SK-N-SH (cell line): ENCODE measurements around the gene PORCN.

Experiments
- CTCF ChIP-seq: fragments of 200-600 bp; sonication (generic); IDR thresholded peaks from 2 replicates; pipeline ENCODE4 v1.6.1; 2017; ENCODE audit warnings: antibody characterized with exemption, mild to moderate bottlenecking, moderate library complexity
- JUND ChIP-seq: IDR thresholded peaks from 2 replicates; pipeline ENCODE4 v1.4.0; 2012
- MXI1 ChIP-seq: IDR thresholded peaks from 2 replicates; pipeline ENCODE4 v1.6.1; 2012; ENCODE audit warnings: mild to moderate bottlenecking, low read depth, low read length, improper control_type of control experiment
- RAD21 ChIP-seq: IDR thresholded peaks from 2 replicates; pipeline ENCODE4 v1.6.1; 2012; ENCODE audit warnings: mild to moderate bottlenecking, low read length
- SIN3A ChIP-seq: IDR thresholded peaks from 2 replicates; pipeline ENCODE4 v1.6.1; 2012; ENCODE audit warnings: low read depth, mild to moderate bottlenecking, low read length, moderate library complexity, borderline replicate concordance
- SMC3 ChIP-seq: IDR thresholded peaks from 2 replicates; pipeline ENCODE4 v1.6.1; 2012; ENCODE audit warnings: low read depth, low read length, improper control_type of control experiment
- TCF12 ChIP-seq: IDR thresholded peaks from 2 replicates; pipeline ENCODE4 v1.4.0; 2012
- TEAD4 ChIP-seq: IDR thresholded peaks from 2 replicates; pipeline ENCODE4 v1.4.0; 2012; ENCODE audit warnings: mild to moderate bottlenecking, borderline replicate concordance; ENCODE audit not compliant: insufficient read depth

GRCh38 chrX:48531358-48531959, 22.7 kb downstream of the PORCN start:
- TF ChIP-seq TCF12, result no peak
- TF ChIP-seq TEAD4, result no peak
- TF ChIP-seq MXI1, result no peak
- TF ChIP-seq SIN3A, result no peak
- TF ChIP-seq JUND, result no peak
- no peak for TF ChIP-seq RAD21
- no peak for TF ChIP-seq CTCF
- no peak for TF ChIP-seq SMC3
